Sigmoid colon (tissue), 7 donors: ENCODE results near the gene PRDX6. TPM values are rescaled to one million over a fixed set of nuclear protein-coding genes. Genes with fewer than 3 reads are reported as not detected.

ENCODE experiments used
- DNase-seq: peaks from one replicate; pipeline ENCODE4 v3.0.0-alpha.2; 2019
- H3K27ac ChIP-seq, 4 donors: fragments of 200-600 bp; sonication (generic); one replicate each; pipeline ENCODE4 v1.5.1; 2016 to 2019; ENCODE audit warnings: mild to moderate bottlenecking in 1 of 4
- H3K27me3 ChIP-seq, 3 donors: fragments of 200-600 bp; sonication (generic); one replicate each; pipeline ENCODE4 v1.5.1; 2019; ENCODE audit warnings: mild to moderate bottlenecking in 1 of 3
- H3K36me3 ChIP-seq, 4 donors: fragments of 200-600 bp; sonication (generic); one replicate each; pipeline ENCODE4 v1.5.1; 2016 to 2019
- H3K4me1 ChIP-seq, 4 donors: fragments of 200-600 bp; sonication (generic); one replicate each; pipeline ENCODE4 v1.5.1; 2017 to 2019
- H3K4me3 ChIP-seq, 4 donors: fragments of 200-600 bp; sonication (generic); one replicate each; pipeline ENCODE4 v1.5.1; 2017 to 2019; ENCODE audit warnings: mild to moderate bottlenecking in 2 of 4, moderate library complexity in 1 of 4
- H3K9me3 ChIP-seq, 4 donors: fragments of 200-600 bp in 3 of 4; sonication (generic) in 3 of 4; one replicate each; pipeline versions ENCODE4 v1.5.1 to v1.6.1; 2013 to 2019
- EP300 ChIP-seq, 4 donors: sonication (generic); formaldehyde crosslinking; IDR thresholded peaks; one replicate each; pipeline ENCODE4 v1.6.1; 2017; ENCODE audit warnings: antibody characterized with exemption in 4 of 4
- POLR2A ChIP-seq, 2 donors: fragments of 450-650 bp; IDR thresholded peaks; one replicate each; pipeline ENCODE4 v1.6.1; 2016; ENCODE audit warnings: antibody characterized with exemption in 2 of 2, mild to moderate bottlenecking in 2 of 2, moderate library complexity in 2 of 2
- POLR2AphosphoS5 ChIP-seq, 4 donors: sonication (generic); formaldehyde crosslinking; IDR thresholded peaks; one replicate each; pipeline ENCODE4 v1.6.1; 2017; ENCODE audit warnings: antibody characterized with exemption in 4 of 4
- WGBS, 2 donors: extraction: QIAGEN DNeasy Blood & Tissue Kit; methylation state at CpG; one replicate each; pipeline ENCODE4 v1.1.7; 2013; 5-methylcytosine and 5-hydroxymethylcytosine counted together
- intact Hi-C: fragments of 100-400 bp; cut with DNase I; formaldehyde crosslinking; loops from one replicate; pipeline ENCODE4 v1.15.1; 2023
- polyA plus RNA-seq, 3 donors: library from polyadenylated mRNA; stranded (reverse); fragments of 200-250 nt; gene quantifications; one replicate each; pipeline ENCODE4 v1.2.3, GENCODE V29; 2013
- total RNA-seq, 4 donors: library from RNA; depleted of rRNA; stranded (reverse); fragments of >200 nt; gene quantifications; one replicate each; pipeline ENCODE4 v1.1.0, GENCODE V29; 2016
- TF ChIP-seq, protein P1 (sequence below), 4 experiments: fragments of 450-650 bp in 3 of 4; fragments of 200-600 bp in 1 of 4; IDR thresholded peaks; one replicate each; pipeline ENCODE4 v1.5.1; 2016 to 2019; ENCODE audit warnings: antibody characterized with exemption in 4 of 4, mild to moderate bottlenecking in 3 of 4, moderate library complexity in 2 of 4
- donor health status: healthy with polysubstance abuse.
- donor health status: Bipolar disorder and iron deficiency.
- donor health status: healthy.

The PRDX6 gene
- total and polyA plus RNA-seq, 7 donors: 128 to 804 (median 205) TPM

DNA sequence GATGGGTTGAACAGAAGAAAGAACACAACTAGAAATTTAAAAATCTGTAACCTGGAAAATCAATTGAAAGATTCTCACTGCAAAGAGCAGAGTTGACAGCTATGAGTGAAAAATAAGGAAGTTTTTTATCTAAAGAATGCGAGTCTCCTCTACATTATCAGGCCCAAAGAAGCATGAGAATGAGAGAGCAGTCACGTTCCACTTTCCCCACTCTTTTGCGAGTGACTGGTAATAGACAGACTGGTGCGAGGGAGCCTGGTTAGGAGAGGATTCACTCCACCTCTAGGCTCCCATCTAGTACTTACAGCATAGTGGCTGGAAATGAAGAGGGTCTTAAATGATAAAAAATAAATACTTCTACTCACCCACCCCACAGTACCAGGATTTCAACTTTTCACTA, 52.0 kb downstream of the PRDX6 start:
- no peaks in the 10 kb centered on the region for H3K36me3 ChIP-seq
- TF ChIP-seq POLR2A (IDR thresholded peaks at IDR 0.05) (no peak), POLR2AphosphoS5 (IDR thresholded peaks at IDR 0.05) (no peak)
- 71 to 81% methylated on average over 4 of the region's 4 CpGs for WGBS, 2 donors
- no peaks in the 10 kb centered on the region for H3K9me3 ChIP-seq
- no peak overlapping the region for H3K27ac ChIP-seq
- H3K27me3 ChIP-seq: no peaks in the 10 kb centered on the region
- H3K4me3 ChIP-seq: no peak overlapping the region
- intact Hi-C loops: no loop called here
- H3K4me1 ChIP-seq: peaks cover 0 to 23% (median 9%) of the 10 kb centered on the region in 4 donors
- no peak for DNase-seq

DNA sequence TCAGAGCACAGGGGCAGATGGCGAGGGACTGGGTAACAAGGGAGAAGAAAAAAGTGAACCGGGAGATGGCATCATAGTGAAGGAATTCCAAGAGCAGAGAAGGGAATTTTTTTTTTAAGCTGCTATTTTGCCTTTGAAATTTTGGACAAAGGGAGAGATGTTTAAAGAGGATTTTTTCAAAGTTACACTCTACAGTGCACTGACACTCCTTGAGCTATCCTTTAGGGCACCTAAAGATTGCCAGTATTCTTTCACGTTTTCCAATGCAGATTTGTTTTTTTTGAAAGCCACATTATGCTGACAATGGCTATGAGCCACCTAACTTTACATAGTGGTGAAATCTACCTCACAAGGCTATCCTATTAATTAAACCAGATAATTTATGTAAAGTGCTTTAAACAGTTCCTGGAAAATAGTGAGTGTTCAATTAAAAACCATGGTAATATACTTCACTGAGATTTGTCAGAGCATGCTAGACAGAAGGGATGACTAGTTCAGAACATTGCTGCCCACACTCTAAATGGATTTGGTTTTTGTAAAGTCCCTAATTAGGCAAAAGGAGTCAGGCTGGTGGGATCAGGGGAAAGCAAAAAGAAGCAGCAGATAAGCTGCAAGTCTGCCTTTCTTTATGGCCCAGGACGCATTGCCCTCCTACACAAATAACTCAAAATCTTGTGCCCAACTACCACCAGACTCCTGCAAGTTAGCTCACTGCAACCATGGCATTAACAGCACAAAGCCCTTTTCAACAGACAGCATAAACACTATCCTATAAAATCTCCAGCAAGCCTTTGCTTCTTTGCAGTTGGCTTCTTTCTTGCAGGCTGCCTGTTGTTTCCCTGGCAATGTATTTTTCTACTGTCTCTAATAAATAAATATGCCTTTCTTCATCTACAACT, 53.9 kb downstream of the PRDX6 start:
- TF ChIP-seq EP300 (IDR thresholded peaks at IDR 0.05) (no peak), POLR2A (IDR thresholded peaks at IDR 0.05) (no peak), POLR2AphosphoS5 (IDR thresholded peaks at IDR 0.05) (no peak)
- TF ChIP-seq, protein P1, sequence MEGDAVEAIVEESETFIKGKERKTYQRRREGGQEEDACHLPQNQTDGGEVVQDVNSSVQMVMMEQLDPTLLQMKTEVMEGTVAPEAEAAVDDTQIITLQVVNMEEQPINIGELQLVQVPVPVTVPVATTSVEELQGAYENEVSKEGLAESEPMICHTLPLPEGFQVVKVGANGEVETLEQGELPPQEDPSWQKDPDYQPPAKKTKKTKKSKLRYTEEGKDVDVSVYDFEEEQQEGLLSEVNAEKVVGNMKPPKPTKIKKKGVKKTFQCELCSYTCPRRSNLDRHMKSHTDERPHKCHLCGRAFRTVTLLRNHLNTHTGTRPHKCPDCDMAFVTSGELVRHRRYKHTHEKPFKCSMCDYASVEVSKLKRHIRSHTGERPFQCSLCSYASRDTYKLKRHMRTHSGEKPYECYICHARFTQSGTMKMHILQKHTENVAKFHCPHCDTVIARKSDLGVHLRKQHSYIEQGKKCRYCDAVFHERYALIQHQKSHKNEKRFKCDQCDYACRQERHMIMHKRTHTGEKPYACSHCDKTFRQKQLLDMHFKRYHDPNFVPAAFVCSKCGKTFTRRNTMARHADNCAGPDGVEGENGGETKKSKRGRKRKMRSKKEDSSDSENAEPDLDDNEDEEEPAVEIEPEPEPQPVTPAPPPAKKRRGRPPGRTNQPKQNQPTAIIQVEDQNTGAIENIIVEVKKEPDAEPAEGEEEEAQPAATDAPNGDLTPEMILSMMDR (IDR thresholded peaks at IDR 0.05): no peak
- Histone ChIP-seq H3K36me3 (no peaks in the 10 kb centered on the region), H3K27me3 (no peaks in the 10 kb centered on the region), H3K4me1 (peaks cover 0 to 23% (median 9%) of the 10 kb centered on the region in 4 donors), H3K4me3 (peak overlapping the region in 2 of 4 donors; percentile 17 to 20), H3K9me3 (no peaks in the 10 kb centered on the region), H3K27ac (peak overlapping the region in 3 of 4 donors; percentile 4 to 36 (median 26))
- intact Hi-C loops: no loop called here
- DNase-seq: no peak
- 83 to 86% methylated on average over 4 of the region's 4 CpGs for WGBS, 2 donors

DNA sequence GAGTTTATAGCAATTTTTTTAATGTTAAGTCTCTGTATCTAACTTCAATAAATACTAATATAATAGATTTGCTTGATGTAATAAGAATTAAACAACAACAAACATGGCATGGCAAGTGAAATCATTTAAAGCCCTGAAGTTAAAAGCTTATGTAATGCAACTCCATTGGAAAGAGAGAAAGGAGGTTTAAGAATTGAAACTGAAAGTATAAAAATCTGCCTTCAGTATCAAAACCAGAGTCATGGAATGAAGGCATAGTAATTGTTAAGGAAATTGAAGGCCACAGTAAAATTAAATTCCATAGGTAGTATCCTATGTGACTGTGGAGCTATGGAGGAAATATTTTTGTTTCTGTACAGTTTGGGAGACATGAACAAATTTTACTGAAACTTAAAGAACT, 55.1 kb downstream of the PRDX6 start:
- Histone ChIP-seq H3K36me3 (no peaks in the 10 kb centered on the region), H3K27me3 (no peaks in the 10 kb centered on the region), H3K27ac (peak overlapping the region in 2 of 4 donors; percentile 6 to 26), H3K4me3 (peak overlapping the region in 2 of 4 donors; percentile 2 to 12), H3K9me3 (no peaks in the 10 kb centered on the region), H3K4me1 (peaks cover 0 to 19% (median 9%) of the 10 kb centered on the region in 4 donors)
- TF ChIP-seq POLR2AphosphoS5 (IDR thresholded peaks at IDR 0.05): no peak
- TF ChIP-seq, protein P1 (IDR thresholded peaks at IDR 0.05): no peak
- intact Hi-C loops: no loop called here
- no peak for DNase-seq

DNA sequence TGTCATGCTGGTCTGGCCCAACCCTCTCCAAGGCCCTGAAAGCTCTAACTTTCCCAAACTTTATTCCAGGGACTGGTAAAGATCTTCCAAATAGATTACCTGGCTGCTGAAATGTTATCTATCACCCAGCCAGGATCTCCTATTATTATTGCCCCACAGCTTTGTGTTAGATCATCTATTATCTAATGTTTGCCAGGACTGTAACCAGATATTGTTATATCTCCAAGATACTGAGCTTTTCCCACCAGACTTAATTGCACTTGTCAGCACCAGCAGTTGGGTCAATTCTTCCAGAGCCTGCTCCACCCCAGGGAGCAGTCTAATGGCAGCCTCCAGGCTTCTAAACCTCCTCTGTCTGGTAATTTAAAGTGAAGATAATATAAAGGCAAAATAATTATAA, 59.1 kb downstream of the PRDX6 start:
- Histone ChIP-seq H3K36me3 (no peaks in the 10 kb centered on the region), H3K27ac (no peak overlapping the region), H3K4me1 (peaks cover 0 to 12% (median 3%) of the 10 kb centered on the region in 4 donors), H3K9me3 (no peaks in the 10 kb centered on the region), H3K27me3 (no peaks in the 10 kb centered on the region), H3K4me3 (no peak overlapping the region)
- no peak for DNase-seq
- intact Hi-C loops: no loop called here
- no peak for TF ChIP-seq POLR2AphosphoS5 (IDR thresholded peaks at IDR 0.05)
- no peak for TF ChIP-seq EP300 (IDR thresholded peaks at IDR 0.05)
- TF ChIP-seq, protein P1 (IDR thresholded peaks at IDR 0.05): no peak
- no peak for TF ChIP-seq POLR2A (IDR thresholded peaks at IDR 0.05)

Other genes starting within 250 kb of the PRDX6 start
- not detected for gene SLC9C2, start 125.7 kb downstream of the PRDX6 start, total RNA-seq
- not detected for gene SLC9C2, start 125.7 kb downstream of the PRDX6 start, polyA plus RNA-seq
- not detected for gene TEX50, start 158.0 kb downstream of the PRDX6 start, total RNA-seq
- not detected for gene TEX50, start 158.0 kb downstream of the PRDX6 start, polyA plus RNA-seq
- under 1 TPM in 3 of 4 donors, not detected in 1; 0.27 to 0.71 (median 0.33) TPM for gene ANKRD45, start 192.5 kb downstream of the PRDX6 start, total RNA-seq
- under 1 TPM in 2 of 3 donors, not detected in 1; 0.41 to 0.92 TPM for gene ANKRD45, start 192.5 kb downstream of the PRDX6 start, polyA plus RNA-seq
- gene KLHL20, start 237.6 kb downstream of the PRDX6 start, total RNA-seq: 10 to 100 TPM; 35.5 to 57.7 (median 42.6) TPM
- gene KLHL20, start 237.6 kb downstream of the PRDX6 start, polyA plus RNA-seq: 10 to 100 TPM in 1 of 3 donors, 1 to 10 TPM in 2; 9.0 to 11.3 (median 9.8) TPM